Occipital lobe (tissue), 2 donors: ENCODE data around the gene BEND7. TPM values are rescaled to one million over a fixed set of nuclear protein-coding genes. Genes with fewer than 3 reads are reported as not detected.
"Not testable (repeated sequence)": the region's sequence is repeated elsewhere in the genome, so short reads cannot be mapped to it uniquely, and the experiment has no call there.

Experiments
- DNase-seq: peaks from one replicate; lab custom pipeline; 2025; lab: John Stamatoyannopoulos, UW
- total RNA-seq: library from RNA; depleted of rRNA; stranded (reverse); fragments of >200 nt; gene quantifications from one replicate; pipeline ENCODE4 v1.2.3, GENCODE V29; 2014

Gene BEND7
- total RNA-seq, 1 donor from 2014 or later, result 4.8 TPM

- no peak for DNase-seq
Measured at GRCh38 chr10:13421382-13421917, 107.4 kb downstream of the BEND7 start.

DNA sequence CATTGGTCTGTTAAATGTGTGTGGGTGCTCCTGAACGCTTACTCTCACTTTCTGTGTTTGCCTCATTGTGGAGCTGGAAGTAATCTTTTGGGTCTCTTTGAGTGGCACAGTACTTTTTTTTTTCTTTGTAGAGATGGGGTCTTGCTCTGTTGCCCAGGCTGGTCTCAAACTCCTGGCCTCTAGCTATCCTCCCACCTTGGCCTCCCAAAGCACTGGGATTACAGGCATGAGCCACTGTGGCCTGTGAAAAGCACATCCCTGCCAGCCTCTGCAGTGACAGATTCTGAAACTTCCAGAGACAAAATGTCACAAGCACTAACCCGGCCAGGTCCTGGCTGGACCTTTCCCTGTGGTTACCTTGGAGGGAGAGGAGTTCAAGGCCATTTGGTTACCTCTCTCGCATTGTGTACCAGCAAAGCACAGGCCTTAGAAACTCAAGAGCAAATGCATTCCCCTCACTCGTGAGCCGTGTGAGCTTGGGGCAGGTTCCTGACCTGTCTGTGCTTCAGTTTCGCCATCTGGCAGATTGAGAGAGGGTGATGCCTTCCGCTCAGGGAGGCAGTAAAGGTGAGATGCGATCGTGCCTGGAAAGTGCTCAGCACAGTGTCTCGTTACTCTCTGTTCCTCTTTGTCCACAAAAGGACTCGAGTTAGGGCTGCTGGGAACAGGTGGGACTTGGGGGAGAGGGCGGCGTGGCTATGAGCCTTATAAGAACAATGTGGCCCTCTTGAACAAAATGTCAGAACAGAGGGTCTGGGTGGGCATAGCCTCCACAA is 108.1 kb downstream of the BEND7 start:
- DNase-seq, result no peak

DNA sequence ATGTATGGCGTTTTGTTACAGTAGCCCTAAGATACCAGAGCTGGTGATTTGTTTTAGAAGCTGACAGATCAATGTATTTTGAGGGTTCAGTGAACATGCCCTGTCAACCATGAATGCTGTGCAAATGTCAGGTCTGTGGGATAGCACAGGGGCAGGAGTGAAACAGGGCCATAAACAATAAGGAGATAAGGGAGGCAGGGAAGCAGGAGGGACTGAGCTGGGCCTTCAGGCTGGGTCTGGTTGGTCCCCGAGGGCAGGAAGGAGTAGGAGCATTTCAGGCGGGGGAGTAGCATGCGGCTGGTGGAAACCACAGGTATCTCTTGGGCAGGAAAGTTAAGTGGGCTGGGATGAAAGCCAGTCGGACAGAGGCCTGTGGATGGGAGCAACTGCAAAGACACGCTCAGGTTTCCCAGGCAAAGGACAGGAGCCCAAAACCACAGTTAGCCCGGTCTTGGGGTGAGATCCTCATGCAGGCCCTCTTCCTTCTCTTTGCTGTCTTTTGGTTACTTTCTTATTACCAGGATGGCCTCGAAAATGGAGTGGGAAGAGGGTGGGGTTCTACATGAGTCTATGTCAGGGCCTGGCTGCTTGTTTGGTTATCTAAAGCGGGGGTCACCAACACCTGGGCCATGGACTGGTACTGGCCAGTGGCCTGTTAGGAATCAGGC is 111.2 kb downstream of the BEND7 start:
- DNase-seq, result no peak

- no peak for DNase-seq
Measured at GRCh38 chr10:13416760-13417159, 112.1 kb downstream of the BEND7 start.

GRCh38 chr10:13414855-13415254 is 114.0 kb downstream of the BEND7 start:
- DNase-seq, result no peak

DNA sequence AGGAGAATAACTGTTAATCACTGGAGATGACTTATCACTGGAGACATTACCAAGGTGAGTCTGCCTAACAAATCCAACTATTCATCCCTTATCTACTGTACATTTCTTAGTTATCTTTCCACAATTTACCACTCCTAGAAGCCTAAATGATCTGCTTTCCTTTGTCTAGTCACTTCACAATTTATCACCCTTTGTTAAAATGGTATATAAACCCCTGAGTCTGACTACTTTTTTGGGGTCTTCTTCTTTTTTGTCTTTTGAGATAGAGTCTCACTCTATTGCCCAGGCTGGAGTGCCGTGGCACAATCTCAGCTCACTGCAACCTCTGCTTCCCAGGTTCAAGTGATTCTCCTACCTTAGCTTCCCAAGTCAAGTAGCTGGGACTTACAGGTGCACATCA is 114.7 kb downstream of the BEND7 start:
- DNase-seq, result no peak

- no peak for DNase-seq
Measured at GRCh38 chr10:13412894-13413293, 115.9 kb downstream of the BEND7 start.

- DNase-seq, result no peak
Measured at GRCh38 chr10:13404791-13405190, 124.0 kb downstream of the BEND7 start.

GRCh38 chr10:13404305-13404759 is 124.5 kb downstream of the BEND7 start:
- no peak for DNase-seq

- not testable (repeated sequence) for DNase-seq
Measured at GRCh38 chr10:13403426-13403825, 125.4 kb downstream of the BEND7 start.

GRCh38 chr10:13402021-13402420 is 126.8 kb downstream of the BEND7 start:
- DNase-seq, result no peak

DNA sequence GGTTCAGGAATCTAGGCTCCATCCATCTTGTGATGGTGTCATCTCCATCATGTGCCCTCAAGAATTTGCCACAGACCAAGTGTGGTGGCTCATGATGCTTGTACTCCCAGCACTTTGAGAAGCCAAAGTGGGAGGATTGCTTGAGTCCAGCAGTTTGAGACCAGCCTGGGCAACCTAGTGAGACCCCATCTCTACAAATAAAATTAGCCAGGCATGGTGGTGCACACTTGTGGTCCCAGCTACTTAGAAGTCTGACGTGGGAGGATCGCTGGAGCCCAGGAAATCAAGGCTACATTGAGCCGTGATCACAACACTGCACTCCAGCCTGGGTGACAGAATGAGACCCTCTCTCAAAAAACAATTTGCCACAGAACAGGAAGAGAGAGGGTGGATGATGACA is 127.7 kb downstream of the BEND7 start:
- DNase-seq, result no peak

- DNase-seq, result no peak
Measured at GRCh38 chr10:13400196-13400965, 128.4 kb downstream of the BEND7 start.

GRCh38 chr10:13399752-13400151 is 129.1 kb downstream of the BEND7 start:
- DNase-seq, result no peak

DNA sequence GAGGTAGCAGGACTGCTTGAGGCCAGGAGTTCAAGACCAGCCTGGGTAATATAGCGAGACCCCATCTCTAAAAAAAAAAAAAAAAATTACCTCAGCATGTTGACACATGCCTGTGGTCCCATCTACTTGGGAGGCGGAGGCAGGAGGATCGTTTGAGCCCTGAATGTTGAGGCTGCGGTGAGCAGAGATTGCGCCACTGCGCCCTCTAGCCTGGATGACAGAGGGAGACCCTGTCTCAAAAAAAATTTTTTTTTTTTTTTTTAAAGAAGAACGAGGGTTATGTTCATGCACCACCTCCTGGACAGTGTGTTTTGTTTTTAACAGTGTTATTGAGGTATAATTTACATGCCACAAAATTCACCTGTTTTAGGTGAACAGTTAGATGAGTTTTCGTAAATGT is 129.6 kb downstream of the BEND7 start:
- DNase-seq, result no peak

DNA sequence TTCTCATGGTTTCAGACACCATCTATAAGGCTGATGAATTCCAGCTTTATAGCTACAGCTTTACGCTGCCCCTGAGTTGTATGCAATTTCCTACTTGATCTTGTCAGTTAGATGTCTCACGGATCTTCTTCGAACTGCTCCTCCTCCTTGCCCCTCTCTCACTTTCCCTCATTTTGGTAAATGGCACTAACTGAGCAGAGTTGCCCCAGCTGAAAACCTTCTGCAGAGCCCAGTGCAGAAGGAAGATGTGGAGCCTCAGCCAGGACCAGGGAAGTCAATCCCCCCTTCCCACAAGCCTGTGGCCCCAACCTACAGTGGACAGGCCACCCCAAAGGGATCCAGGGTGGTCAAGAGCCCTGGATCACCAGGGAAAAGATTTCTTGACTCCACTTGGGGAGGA is 131.8 kb downstream of the BEND7 start:
- DNase-seq, result no peak

DNA sequence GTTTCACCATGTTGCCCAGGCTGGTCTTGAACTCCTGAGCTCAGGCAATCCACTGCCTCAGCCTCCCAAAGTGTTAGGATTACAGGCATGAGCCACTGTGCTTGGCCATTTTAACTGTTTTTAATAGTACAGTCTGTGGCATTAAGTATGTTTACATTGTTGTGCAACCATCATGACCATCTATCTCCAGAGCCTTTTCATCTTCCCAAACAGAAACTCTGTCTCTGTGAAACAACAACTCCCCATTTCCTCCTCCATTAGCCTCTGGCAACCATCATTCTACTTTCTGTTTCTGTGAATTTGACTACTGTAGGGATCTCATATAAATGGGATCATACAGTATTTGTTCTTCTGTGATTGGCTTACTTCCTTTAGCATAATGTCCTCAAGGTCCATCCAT is 132.4 kb downstream of the BEND7 start:
- no peak for DNase-seq

DNA sequence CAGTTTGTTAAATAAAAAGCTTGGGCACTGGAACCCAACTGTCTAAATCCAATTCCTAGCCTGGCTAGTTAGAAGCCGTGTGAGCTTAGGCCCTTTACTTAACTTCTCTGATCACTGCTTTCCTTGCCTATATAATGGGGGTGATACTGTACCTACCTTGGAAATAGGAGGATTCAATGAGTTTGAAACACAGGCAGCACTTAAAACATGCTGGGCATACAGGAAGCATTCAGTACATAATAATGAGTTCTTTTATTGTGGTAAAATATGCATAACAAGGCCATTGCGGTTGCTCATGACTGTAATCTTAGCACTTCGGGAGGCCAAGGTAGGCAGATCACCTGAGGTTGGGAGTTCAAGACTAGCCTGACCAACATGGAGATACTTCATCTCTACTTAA is 133.3 kb downstream of the BEND7 start:
- DNase-seq, result no peak

GRCh38 chr10:13393640-13394039 is 135.2 kb downstream of the BEND7 start:
- DNase-seq, result no peak

DNA sequence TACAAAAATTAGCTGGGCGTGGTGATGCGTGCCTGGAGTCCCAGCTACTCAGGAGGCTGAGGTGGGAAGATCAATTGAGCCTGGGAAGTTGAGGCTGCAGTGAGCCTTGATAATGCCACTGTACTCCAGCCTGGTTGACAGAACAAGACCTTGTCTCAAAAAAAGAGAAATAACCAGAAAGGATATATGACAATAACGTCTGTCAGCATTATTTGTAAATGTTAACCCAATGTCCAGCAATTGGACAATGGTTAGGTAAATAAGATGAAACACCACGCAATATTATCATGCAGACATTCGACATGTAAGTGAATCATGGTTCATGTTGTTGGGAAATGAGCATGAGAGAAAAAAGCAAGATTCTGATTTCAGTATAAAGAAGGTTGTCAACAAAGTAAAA is 136.1 kb downstream of the BEND7 start:
- DNase-seq, result no peak
